ENCODE measurements around the gene LIPC.

LIPC gene

GRCh38 chr15:58476525-58477162 is 44.9 kb downstream of the LIPC start:
- DNase-seq, result no peak

GRCh38 chr15:58477170-58477569 is 45.4 kb downstream of the LIPC start:
- DNase-seq, result no peak

- DNase-seq, result no peak
Observed at GRCh38 chr15:58478035-58478434, 46.2 kb downstream of the LIPC start.

GRCh38 chr15:58478579-58478978 is 46.8 kb downstream of the LIPC start:
- no peak for DNase-seq

GRCh38 chr15:58479941-58480340 is 48.1 kb downstream of the LIPC start:
- no peak for DNase-seq

GRCh38 chr15:58483376-58483775 is 51.6 kb downstream of the LIPC start:
- DNase-seq, result no peak

GRCh38 chr15:58484791-58485600 is 53.2 kb downstream of the LIPC start:
- no peak for DNase-seq

- no peak for DNase-seq
Observed at GRCh38 chr15:58486062-58486461, 54.3 kb downstream of the LIPC start.

- no peak for DNase-seq
Observed at GRCh38 chr15:58486564-58486963, 54.8 kb downstream of the LIPC start.

GRCh38 chr15:58487041-58487723 is 55.4 kb downstream of the LIPC start:
- DNase-seq, result no peak

GRCh38 chr15:58487724-58488120 is 55.9 kb downstream of the LIPC start:
- no peak for DNase-seq

- DNase-seq, result no peak
Observed at GRCh38 chr15:58489289-58490085, 57.7 kb downstream of the LIPC start.

- DNase-seq, result no peak
Observed at GRCh38 chr15:58490086-58490887, 58.5 kb downstream of the LIPC start.

- no peak for DNase-seq
Observed at GRCh38 chr15:58490888-58491473, 59.2 kb downstream of the LIPC start.

GRCh38 chr15:58491499-58492202 is 59.9 kb downstream of the LIPC start:
- no peak for DNase-seq

- no peak for DNase-seq
Observed at GRCh38 chr15:58492661-58493397, 61.0 kb downstream of the LIPC start.

- no peak for DNase-seq
Observed at GRCh38 chr15:58494567-58494966, 62.8 kb downstream of the LIPC start.

GRCh38 chr15:58495891-58496408 is 64.2 kb downstream of the LIPC start:
- DNase-seq, result no peak

- no peak for DNase-seq
Observed at GRCh38 chr15:58497046-58497785, 65.4 kb downstream of the LIPC start.
